Cardiac muscle cell (in vitro differentiated cells and primary cell): Measurements from ENCODE around the gene BID. TPM values are rescaled to one million over a fixed set of nuclear protein-coding genes. Genes with fewer than 3 reads are reported as not detected.
A peak's percentile ranks its signal among the peaks of the same experiment; 100 is the strongest.

Experiments used
- DNase-seq, 2 donors: peaks; one replicate each; pipeline versions ENCODE4 v3.0.0 to v3.0.0-alpha.2; 2010 to 2017; ENCODE audit warnings: low read depth in 1 of 2, low spot score in 1 of 2
- H3K27ac ChIP-seq: fragments of 200-600 bp; sonication (generic); 2 replicates; pipeline ENCODE4 v1.5.1; 2016
- H3K27me3 ChIP-seq: fragments of 200-600 bp; sonication (generic); 2 replicates; pipeline ENCODE4 v1.6.0; 2016; ENCODE audit warnings: control low read depth
- H3K36me3 ChIP-seq: fragments of 200-600 bp; sonication (generic); 2 replicates; pipeline ENCODE4 v1.5.1; 2016; ENCODE audit warnings: control low read depth
- H3K4me1 ChIP-seq: fragments of 200-600 bp; sonication (generic); 2 replicates; pipeline ENCODE4 v1.8.1; 2017; ENCODE audit warnings: low read depth, mild to moderate bottlenecking, mixed run types
- H3K4me3 ChIP-seq: fragments of 200-600 bp; sonication (generic); 2 replicates; pipeline ENCODE4 v1.5.1; 2016; ENCODE audit warnings: mild to moderate bottlenecking
- H3K9me3 ChIP-seq: fragments of 200-600 bp; sonication (generic); 2 replicates; pipeline ENCODE4 v1.5.1; 2017; ENCODE audit warnings: low read depth, mild to moderate bottlenecking, control low read depth
- polyA plus RNA-seq: library from polyadenylated mRNA; unstranded; fragments of >200 nt; fragmentation: Nextera tagmentation; extraction: Ambion mirVana; gene quantifications from 2 replicates; pipeline ENCODE4 v1.2.1, GENCODE V29; 2016
- total RNA-seq: library from RNA; depleted of rRNA; stranded (reverse); fragments of >200 nt; gene quantifications from 2 replicates; pipeline ENCODE4 v1.2.3, GENCODE V29; 2016
- TF ChIP-seq, protein P1 (sequence below): IDR thresholded peaks from 2 replicates; pipeline ENCODE4 v1.5.1; 2012; ENCODE audit warnings: low read depth, mild to moderate bottlenecking, low read length

BID gene
- total RNA-seq (36.0 and 57.7 TPM in 2 replicates), polyA plus RNA-seq (30.8 and 40.8 TPM in 2 replicates)

DNA sequence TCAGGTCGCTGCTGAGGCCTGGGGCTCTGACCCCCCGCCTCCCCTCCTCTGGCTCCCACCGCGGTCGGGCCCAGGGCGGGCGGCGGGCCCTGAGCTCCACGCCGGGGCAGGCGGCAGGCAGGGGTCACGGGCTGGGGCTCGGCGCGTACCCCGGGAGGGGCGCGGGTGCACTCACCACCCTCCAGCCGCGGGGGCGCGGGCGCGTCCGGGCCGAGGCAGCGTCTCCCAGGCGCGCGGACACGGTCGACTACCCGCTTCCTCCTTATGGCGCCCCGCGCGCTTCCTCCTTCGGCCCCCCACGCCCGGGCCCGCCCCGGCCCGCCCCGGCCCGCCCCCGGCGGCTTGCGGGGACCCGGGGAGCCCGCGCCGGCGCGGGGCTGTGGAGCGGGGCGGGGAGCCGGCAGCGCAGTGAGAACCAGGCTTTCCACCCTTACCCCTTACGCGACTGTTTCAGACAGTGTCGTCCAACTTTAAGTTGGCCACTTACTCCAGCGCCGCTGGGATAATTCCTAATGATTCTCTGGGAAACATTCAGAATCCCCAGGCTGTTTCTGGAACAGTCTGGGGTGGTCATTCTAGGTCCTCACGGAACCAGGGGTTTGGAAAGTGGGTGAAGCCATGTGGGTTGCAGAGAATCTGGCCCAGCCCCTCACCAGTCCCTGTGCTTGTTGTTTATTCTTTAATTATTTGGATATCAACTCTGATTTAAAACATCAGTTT, at the start of gene BID:
TSS of gene BID (minus strand) at position 264 of the 720 bp plus-strand sequence. CDS start 24,353 bp downstream, outside the sequence.
- Histone ChIP-seq H3K4me3 (peak within 1 kb of the TSS; percentile 74), H3K4me1 (peaks cover 5% of the 10 kb centered on the region), H3K27ac (no peak within 1 kb of the TSS), H3K36me3 (no peaks in the 10 kb centered on the region), H3K27me3 (no peaks in the 10 kb centered on the region), H3K9me3 (no peaks in the 10 kb centered on the region)
- peak; percentile 25 to 53 for DNase-seq
- TF ChIP-seq, protein P1, sequence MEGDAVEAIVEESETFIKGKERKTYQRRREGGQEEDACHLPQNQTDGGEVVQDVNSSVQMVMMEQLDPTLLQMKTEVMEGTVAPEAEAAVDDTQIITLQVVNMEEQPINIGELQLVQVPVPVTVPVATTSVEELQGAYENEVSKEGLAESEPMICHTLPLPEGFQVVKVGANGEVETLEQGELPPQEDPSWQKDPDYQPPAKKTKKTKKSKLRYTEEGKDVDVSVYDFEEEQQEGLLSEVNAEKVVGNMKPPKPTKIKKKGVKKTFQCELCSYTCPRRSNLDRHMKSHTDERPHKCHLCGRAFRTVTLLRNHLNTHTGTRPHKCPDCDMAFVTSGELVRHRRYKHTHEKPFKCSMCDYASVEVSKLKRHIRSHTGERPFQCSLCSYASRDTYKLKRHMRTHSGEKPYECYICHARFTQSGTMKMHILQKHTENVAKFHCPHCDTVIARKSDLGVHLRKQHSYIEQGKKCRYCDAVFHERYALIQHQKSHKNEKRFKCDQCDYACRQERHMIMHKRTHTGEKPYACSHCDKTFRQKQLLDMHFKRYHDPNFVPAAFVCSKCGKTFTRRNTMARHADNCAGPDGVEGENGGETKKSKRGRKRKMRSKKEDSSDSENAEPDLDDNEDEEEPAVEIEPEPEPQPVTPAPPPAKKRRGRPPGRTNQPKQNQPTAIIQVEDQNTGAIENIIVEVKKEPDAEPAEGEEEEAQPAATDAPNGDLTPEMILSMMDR = no peak

DNA sequence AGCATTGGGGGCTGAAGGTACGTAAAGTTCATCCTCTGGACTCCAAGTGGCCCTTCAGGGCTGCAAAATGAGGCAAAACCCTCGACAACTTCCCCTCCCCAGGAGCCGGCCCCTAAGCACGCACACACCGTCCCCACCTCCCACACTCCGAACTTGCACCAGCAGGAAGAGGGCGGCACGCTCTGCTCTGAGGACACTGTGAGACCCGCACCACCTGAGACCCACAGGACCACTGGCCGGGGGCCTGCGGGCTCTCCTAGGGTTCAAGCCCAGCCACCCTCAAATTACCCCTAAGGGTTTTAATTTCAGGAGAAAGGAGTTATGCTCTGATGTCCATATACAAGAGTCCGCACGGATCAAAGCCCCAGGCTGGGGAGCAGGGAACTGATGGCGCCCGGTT, 49.7 kb upstream of the BID start:
- no peaks in the 10 kb centered on the region for H3K27me3 ChIP-seq
- H3K9me3 ChIP-seq = no peaks in the 10 kb centered on the region
- H3K36me3 ChIP-seq = peaks cover 13% of the 10 kb centered on the region
- TF ChIP-seq, protein P1 = no peak
- H3K4me3 ChIP-seq = no peak overlapping the region
- no peak overlapping the region for H3K27ac ChIP-seq
- no peaks in the 10 kb centered on the region for H3K4me1 ChIP-seq
- no peak for DNase-seq

DNA sequence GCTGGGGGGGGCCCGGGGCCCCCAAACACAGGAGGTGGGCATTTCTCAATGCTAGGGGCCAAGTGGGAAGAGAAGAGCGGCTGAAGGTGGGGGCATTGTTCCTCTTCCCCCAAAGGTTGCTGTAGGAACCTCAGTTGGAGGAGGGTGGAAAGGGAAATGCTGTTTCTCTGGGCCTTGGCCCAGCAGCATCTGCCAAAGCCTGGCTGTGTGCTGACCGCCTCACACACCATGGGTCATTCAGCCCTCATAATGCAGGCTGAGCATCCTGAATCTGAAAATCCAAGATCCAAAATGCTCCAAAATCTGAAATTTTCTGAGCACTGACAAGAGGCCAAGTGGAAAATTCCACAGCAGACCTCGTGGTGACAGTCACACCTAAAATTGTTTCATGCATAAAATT, 49.0 kb upstream of the BID start:
- peaks cover 12% of the 10 kb centered on the region for H3K36me3 ChIP-seq
- DNase-seq = no peak
- H3K4me1 ChIP-seq = no peaks in the 10 kb centered on the region
- H3K27ac ChIP-seq = no peak overlapping the region
- H3K27me3 ChIP-seq = no peaks in the 10 kb centered on the region
- TF ChIP-seq, protein P1 = no peak
- no peaks in the 10 kb centered on the region for H3K9me3 ChIP-seq
- no peak overlapping the region for H3K4me3 ChIP-seq

DNA sequence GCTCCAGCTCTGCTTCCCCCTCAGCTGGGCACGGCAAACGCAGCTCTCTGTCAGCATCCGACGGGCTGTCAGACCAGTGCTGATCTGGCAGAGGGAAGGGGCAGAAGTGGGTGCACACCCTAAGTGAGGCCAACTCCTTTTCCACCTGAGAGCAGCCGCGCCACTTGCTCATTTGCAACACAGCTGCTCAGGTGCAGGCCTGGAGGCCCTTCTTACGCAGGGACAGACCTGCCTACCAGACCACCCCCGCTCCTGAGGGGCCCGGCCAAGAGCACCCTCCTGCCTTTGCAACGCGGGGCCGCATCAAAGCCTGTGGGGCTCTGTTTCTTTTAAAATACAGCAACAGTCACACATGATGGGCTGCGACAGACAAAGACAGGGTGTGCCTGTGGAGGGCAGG, 47.8 kb upstream of the BID start:
- no peaks in the 10 kb centered on the region for H3K27me3 ChIP-seq
- H3K4me1 ChIP-seq = no peaks in the 10 kb centered on the region
- H3K9me3 ChIP-seq = no peaks in the 10 kb centered on the region
- no peak overlapping the region for H3K4me3 ChIP-seq
- DNase-seq = no peak
- H3K27ac ChIP-seq = no peak overlapping the region
- TF ChIP-seq, protein P1 = no peak
- peaks cover 6% of the 10 kb centered on the region for H3K36me3 ChIP-seq

DNA sequence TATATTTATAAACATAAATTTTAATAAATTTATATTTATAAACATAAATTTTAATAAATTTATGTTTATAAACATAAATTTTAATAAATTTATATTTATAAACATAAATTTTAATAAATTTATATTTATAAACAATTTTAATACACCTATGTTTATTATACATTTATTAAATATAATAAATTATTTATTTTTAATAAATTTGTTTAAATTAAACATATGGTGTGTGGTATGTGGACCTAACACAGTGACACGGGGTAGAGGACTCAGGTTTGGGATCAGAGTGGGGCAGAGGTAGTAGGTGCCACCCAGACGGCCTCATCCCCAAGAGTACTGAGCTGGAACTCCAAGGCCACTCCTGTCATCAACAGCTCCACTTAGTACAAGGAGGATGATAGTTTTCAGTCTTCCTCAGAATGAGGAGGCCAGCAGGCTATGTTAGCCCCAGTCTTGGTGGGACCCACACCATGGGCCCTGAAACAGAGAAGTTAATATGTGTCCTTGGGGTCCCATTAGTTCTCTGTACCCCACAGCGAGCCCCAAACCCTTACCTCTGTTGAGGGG, 46.7 kb upstream of the BID start:
- DNase-seq = no peak

More for the DNA sequence above, 46.7 kb upstream of the BID start:
- Histone ChIP-seq H3K27ac (no peak overlapping the region), H3K4me1 (no peaks in the 10 kb centered on the region), H3K27me3 (no peaks in the 10 kb centered on the region), H3K9me3 (no peaks in the 10 kb centered on the region), H3K36me3 (peaks cover 5% of the 10 kb centered on the region), H3K4me3 (no peak overlapping the region)
- TF ChIP-seq, protein P1 = no peak
